Kidney (tissue), 14 donors: ENCODE data around the gene ULK4. TPM values are rescaled to one million over a fixed set of nuclear protein-coding genes. Genes with fewer than 3 reads are reported as not detected.

Experiments
- DNase-seq, 5 donors: peaks; one replicate each; pipeline ENCODE4 v3.0.0-alpha.2; 2013 to 2020
- FAIRE-seq: peaks from 2 replicates; lab custom pipeline; 2012; peaks lifted over from hg19 to GRCh38; lab: Jason Lieb, UNC
- H3K27ac ChIP-seq, 2 donors: one replicate each; pipeline ENCODE4 v1.7.0; 2013; ENCODE audit warnings: low read depth in 2 of 2, low read length in 2 of 2, inconsistent platforms in 1 of 2
- H3K27me3 ChIP-seq: one replicate; pipeline ENCODE4 v1.7.1; 2013; ENCODE audit warnings: low read length, inconsistent platforms; ENCODE audit not compliant: control insufficient read depth, insufficient read depth
- H3K36me3 ChIP-seq, 3 donors: one replicate each; pipeline versions ENCODE4 v1.7.0 to v1.7.1; 2013; ENCODE audit warnings: low read length in 3 of 3, control low read depth in 1 of 3, inconsistent platforms in 1 of 3; ENCODE audit not compliant: insufficient read depth in 3 of 3, control insufficient read depth in 2 of 3
- H3K4me1 ChIP-seq, 3 donors: one replicate each; pipeline versions ENCODE4 v1.7.0 to v1.7.1; 2013; ENCODE audit warnings: low read length in 3 of 3, inconsistent platforms in 1 of 3, low read depth in 1 of 3; ENCODE audit not compliant: control insufficient read depth in 2 of 3, insufficient read depth in 2 of 3
- H3K4me3 ChIP-seq, 3 donors: one replicate each; pipeline versions ENCODE4 v1.7.0 to v1.8.1; 2013; ENCODE audit warnings: low read length in 3 of 3, control low read depth in 1 of 3, inconsistent platforms in 1 of 3
- H3K9ac ChIP-seq, 3 donors: one replicate each; pipeline versions ENCODE4 v1.7.0 to v1.7.1; 2013; ENCODE audit warnings: low read length in 3 of 3, control low read depth in 1 of 3, inconsistent platforms in 1 of 3
- H3K9me3 ChIP-seq, 3 donors: one replicate each; pipeline versions ENCODE4 v1.7.0 to v1.7.1; 2013; ENCODE audit warnings: low read length in 3 of 3, control low read depth in 1 of 3, inconsistent platforms in 1 of 3; ENCODE audit not compliant: control insufficient read depth in 2 of 3, insufficient read depth in 1 of 3
- CTCF ChIP-seq: IDR thresholded peaks from 3 replicates; pipeline ENCODE4 v1.5.1; 2012; ENCODE audit warnings: mild to moderate bottlenecking, moderate library complexity, borderline replicate concordance; ENCODE audit not compliant: insufficient read depth; ENCODE audit errors: extremely low read depth
- intact Hi-C: fragments of 100-400 bp; cut with DNase I; formaldehyde crosslinking; loops from one replicate; pipeline ENCODE4 v1.11.1; 2022
- polyA plus RNA-seq: library from polyadenylated mRNA; stranded (reverse); fragments of 350-450 nt; fragmentation: Illumina TruSeq; extraction: RNeasy Lipid Tissue Mini Kit (QIAGEN cat#74804); gene quantifications from one replicate; pipeline ENCODE4 v1.2.3, GENCODE V29; 2014; ENCODE audit warnings: low read depth, low replicate concordance; ENCODE audit not compliant: insufficient read depth
- total RNA-seq: library from RNA; stranded (reverse); fragmentation: NEBNext Ultra II Directional; extraction: Animal tissue kit (Norgen Biotek cat#: 25700); gene quantifications from one replicate; pipeline ENCODE4 v1.2.1, GENCODE V29; 2021
- donor health status: control.
- donor health status: control.
- donor health status: control.
- donor health status: control.
- donor health status: control.
- donor health status: DM: yes; HTN: yes; CAD: no.
- donor health status: Normal renal cell carcinoma (clear cell type).

Gene ULK4
- total and polyA plus RNA-seq, 2 donors from 2014 or later, result 4.6 to 20.5 TPM

DNA sequence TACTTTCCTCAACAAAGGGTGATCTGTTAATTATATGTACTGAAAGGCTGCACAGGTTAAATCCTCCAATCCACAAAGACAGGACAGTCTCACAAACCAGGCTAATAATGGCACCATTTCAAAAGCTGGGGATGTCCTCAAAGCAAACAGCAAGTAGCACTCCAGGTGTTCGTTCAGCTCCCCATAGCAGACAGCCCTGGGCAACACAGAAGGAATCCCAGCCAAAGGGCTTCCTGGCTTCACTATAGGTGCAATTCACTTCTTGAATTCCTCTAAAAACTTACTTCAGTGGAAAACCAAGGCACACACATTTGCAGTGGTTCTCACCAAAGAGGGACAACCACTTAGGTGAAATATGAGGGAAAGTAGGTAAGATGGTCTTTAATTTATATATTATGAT, 595.9 kb downstream of the ULK4 start:
- Histone ChIP-seq H3K4me3 (no peak overlapping the region), H3K9ac (no peak overlapping the region), H3K27ac (no peak overlapping the region), H3K4me1 (no peaks in the 10 kb centered on the region), H3K9me3 (no peaks in the 10 kb centered on the region), H3K36me3 (no peaks in the 10 kb centered on the region), H3K27me3 (no peaks in the 10 kb centered on the region)
- intact Hi-C loops, result no loop called here
- no peak for FAIRE-seq
- TF ChIP-seq CTCF, result no peak
- no peak for DNase-seq

GRCh38 chr3:41364736-41365135, 597.2 kb downstream of the ULK4 start:
- FAIRE-seq (no peak), DNase-seq (no peak)

GRCh38 chr3:41363830-41364523, 597.9 kb downstream of the ULK4 start:
- H3K4me1 ChIP-seq, result no peaks in the 10 kb centered on the region
- no peaks in the 10 kb centered on the region for H3K9me3 ChIP-seq
- H3K36me3 ChIP-seq, result no peaks in the 10 kb centered on the region
- H3K27me3 ChIP-seq, result no peaks in the 10 kb centered on the region
- no peak for TF ChIP-seq CTCF
- no peak overlapping the region for H3K4me3 ChIP-seq
- H3K9ac ChIP-seq, result no peak overlapping the region
- intact Hi-C loops, result no loop called here
- FAIRE-seq (no peak), DNase-seq (no peak)
- no peak overlapping the region for H3K27ac ChIP-seq

More at GRCh38 chr3:41364736-41365135, 597.2 kb downstream of the ULK4 start:
- no peak overlapping the region for H3K27ac ChIP-seq
- no peaks in the 10 kb centered on the region for H3K4me1 ChIP-seq
- no peak overlapping the region for H3K9ac ChIP-seq
- H3K4me3 ChIP-seq, result no peak overlapping the region
- H3K9me3 ChIP-seq, result no peaks in the 10 kb centered on the region
- intact Hi-C loops, result no loop called here
- TF ChIP-seq CTCF, result no peak
- H3K36me3 ChIP-seq, result no peaks in the 10 kb centered on the region
- H3K27me3 ChIP-seq, result no peaks in the 10 kb centered on the region
